HepG2 (cell line): Measurements from ENCODE around the gene PACS2.

Source experiments
- MXI1 ChIP-seq: IDR thresholded peaks from 3 replicates; pipeline ENCODE4 v1.6.1; 2012; ENCODE audit warnings: low read depth, low read length, inconsistent platforms, borderline replicate concordance
- TAF1 ChIP-seq: sonication (generic); formaldehyde crosslinking; IDR thresholded peaks from 2 replicates; pipeline ENCODE4 v1.4.0; 2020; ENCODE audit warnings: missing genetic modification reagents
- ZNF891 ChIP-seq: sonication (generic); formaldehyde crosslinking; IDR thresholded peaks from 2 replicates; pipeline ENCODE4 v1.5.0; 2020; ENCODE audit warnings: mild to moderate bottlenecking, missing genetic modification reagents
- TF ChIP-seq, protein P1 (sequence below): sonication (generic); formaldehyde crosslinking; IDR thresholded peaks from 2 replicates; pipeline ENCODE4 v1.5.0; 2020; ENCODE audit warnings: mild to moderate bottlenecking, missing genetic modification reagents, moderate library complexity

DNA sequence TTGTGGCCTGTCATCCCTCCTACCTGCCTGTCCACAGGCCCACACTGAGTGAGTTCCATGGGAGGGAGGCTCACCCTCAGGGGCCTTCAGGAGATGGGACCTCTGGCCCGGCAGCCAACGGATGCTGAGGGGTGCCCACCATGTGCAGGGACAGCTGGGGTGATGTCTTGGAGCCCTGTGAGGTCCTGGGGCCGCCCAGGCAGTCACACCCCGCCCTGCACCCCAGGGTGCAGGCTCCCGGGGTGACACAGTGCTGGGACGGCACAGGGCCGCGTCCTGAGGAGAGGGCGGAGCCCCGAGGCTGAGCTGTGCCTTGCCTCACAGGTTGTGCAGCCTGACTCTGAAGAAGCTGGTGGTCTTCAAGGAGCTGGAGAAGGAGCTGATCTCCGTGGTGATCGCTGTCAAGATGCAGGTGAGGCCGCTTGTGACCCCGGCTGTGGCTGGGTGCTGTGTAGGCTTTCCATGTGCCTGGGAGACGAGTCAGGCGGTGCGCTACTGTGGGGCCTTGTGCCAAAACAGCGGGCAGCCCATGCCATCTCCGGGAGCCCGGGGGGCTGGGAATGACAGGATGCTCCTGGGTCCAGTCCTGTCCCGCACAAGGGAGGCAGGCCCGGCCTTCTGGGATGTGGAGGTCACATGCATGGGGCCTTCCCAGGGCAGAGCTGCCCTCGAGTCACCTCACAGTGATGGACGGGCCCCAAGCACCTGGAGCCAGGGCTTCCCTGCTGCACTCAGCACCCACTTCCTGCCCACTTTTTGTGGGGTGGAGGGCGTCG lies 33.8 kb downstream of the PACS2 start:
- TF ChIP-seq ZNF891 (no peak), MXI1 (no peak), TAF1 (no peak)
- TF ChIP-seq, protein P1, sequence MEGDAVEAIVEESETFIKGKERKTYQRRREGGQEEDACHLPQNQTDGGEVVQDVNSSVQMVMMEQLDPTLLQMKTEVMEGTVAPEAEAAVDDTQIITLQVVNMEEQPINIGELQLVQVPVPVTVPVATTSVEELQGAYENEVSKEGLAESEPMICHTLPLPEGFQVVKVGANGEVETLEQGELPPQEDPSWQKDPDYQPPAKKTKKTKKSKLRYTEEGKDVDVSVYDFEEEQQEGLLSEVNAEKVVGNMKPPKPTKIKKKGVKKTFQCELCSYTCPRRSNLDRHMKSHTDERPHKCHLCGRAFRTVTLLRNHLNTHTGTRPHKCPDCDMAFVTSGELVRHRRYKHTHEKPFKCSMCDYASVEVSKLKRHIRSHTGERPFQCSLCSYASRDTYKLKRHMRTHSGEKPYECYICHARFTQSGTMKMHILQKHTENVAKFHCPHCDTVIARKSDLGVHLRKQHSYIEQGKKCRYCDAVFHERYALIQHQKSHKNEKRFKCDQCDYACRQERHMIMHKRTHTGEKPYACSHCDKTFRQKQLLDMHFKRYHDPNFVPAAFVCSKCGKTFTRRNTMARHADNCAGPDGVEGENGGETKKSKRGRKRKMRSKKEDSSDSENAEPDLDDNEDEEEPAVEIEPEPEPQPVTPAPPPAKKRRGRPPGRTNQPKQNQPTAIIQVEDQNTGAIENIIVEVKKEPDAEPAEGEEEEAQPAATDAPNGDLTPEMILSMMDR (CRISPR knock-in tag), result no peak
